Right lobe of liver (tissue), 6 donors: ENCODE measurements around the gene MYRF. TPM values are rescaled to one million over a fixed set of nuclear protein-coding genes. Genes with fewer than 3 reads are reported as not detected.

Source experiments
- ATAC-seq, 4 donors: fragments of 200-7000 bp; cut with Tn5 transposase; one replicate each; pipeline ENCODE4 v1.9.1; 2020; ENCODE audit warnings: mild to moderate bottlenecking in 4 of 4, moderate library complexity in 4 of 4
- DNase-seq, 3 donors: peaks; one replicate each; pipeline ENCODE4 v3.0.0-alpha.2; 2020
- H3K27ac ChIP-seq, 3 donors: fragments of 200-600 bp; one replicate each; pipeline ENCODE4 v1.8.0; 2022
- H3K27me3 ChIP-seq, 2 donors: fragments of 200-600 bp; one replicate each; pipeline ENCODE4 v1.8.0; 2022
- H3K36me3 ChIP-seq, 4 donors: fragments of 200-600 bp; sonication (generic) in 1 of 4; one replicate each; pipeline versions ENCODE4 v1.5.1 to v1.8.0; 2017 to 2022; ENCODE audit warnings: control low read depth in 1 of 4
- H3K4me1 ChIP-seq, 4 donors: fragments of 200-600 bp; sonication (generic) in 1 of 4; one replicate each; pipeline versions ENCODE4 v1.5.1 to v1.8.0; 2017 to 2022; ENCODE audit warnings: control low read depth in 1 of 4
- H3K4me3 ChIP-seq, 3 donors: fragments of 200-600 bp; one replicate each; pipeline ENCODE4 v1.8.0; 2022
- H3K9me3 ChIP-seq, 4 donors: fragments of 200-600 bp; sonication (generic) in 1 of 4; one replicate each; pipeline versions ENCODE4 v1.5.1 to v1.8.0; 2017 to 2022; ENCODE audit warnings: control low read depth in 1 of 4
- POLR2A ChIP-seq: fragments of 450-650 bp; IDR thresholded peaks from one replicate; pipeline ENCODE4 v1.6.1; 2017; ENCODE audit warnings: antibody characterized with exemption, mild to moderate bottlenecking
- WGBS: methylation state at CpG from one replicate; pipeline ENCODE4 v1.1.6; 2018; ENCODE audit warnings: low coverage, low lambda C conversion rate; ENCODE audit not compliant: insufficient coverage; ENCODE audit errors: missing lambda C conversion rate; 5-methylcytosine and 5-hydroxymethylcytosine counted together
- intact Hi-C, 2 donors: fragments of 100-400 bp; cut with DNase I; formaldehyde crosslinking; loops; one replicate each; pipeline versions ENCODE4 v1.11.2 to v1.14.1; 2022
- total RNA-seq, 6 experiments: library from RNA; depleted of rRNA in 2 of 6; stranded (reverse); fragments of >200 nt in 2 of 6; fragmentation: NEBNext Ultra II Directional in 3 of 6; extraction: Animal tissue kit (Norgen Biotek cat#: 25700) in 3 of 6; gene quantifications; one replicate each; pipeline versions ENCODE4 v1.1.0 to v1.2.4, GENCODE V29; 2016 to 2023
- TF ChIP-seq, protein P1 (sequence below), 4 donors: fragments of 200-600 bp in 3 of 4; fragments of 450-650 bp in 1 of 4; IDR thresholded peaks; one replicate each; pipeline versions ENCODE4 v1.5.1 to v1.8.0; 2016 to 2022; ENCODE audit warnings: antibody characterized with exemption in 4 of 4, mild to moderate bottlenecking in 2 of 4
- donor health status: DM: no; HTN: yes; CAD: no.
- donor health status: DM: no; HTN: no; CAD: no.
- donor health status: DM: no; HTN: no; CAD: no.
- donor health status: DM: no; HTN: yes; CAD: no.
- donor health status: DM: no; HTN: yes; CAD: no.

MYRF gene
- total RNA-seq, 6 experiments from 2014 or later = 7.6 to 16.4 (median 11.6) TPM

- Histone ChIP-seq H3K9me3 (no peaks in the 10 kb centered on the region), H3K4me1 (no peaks in the 10 kb centered on the region), H3K27me3 (no peaks in the 10 kb centered on the region), H3K4me3 (no peak overlapping the region), H3K36me3 (no peaks in the 10 kb centered on the region), H3K27ac (no peak overlapping the region)
- ATAC-seq (no peak), DNase-seq (no peak)
- TF ChIP-seq, protein P1, sequence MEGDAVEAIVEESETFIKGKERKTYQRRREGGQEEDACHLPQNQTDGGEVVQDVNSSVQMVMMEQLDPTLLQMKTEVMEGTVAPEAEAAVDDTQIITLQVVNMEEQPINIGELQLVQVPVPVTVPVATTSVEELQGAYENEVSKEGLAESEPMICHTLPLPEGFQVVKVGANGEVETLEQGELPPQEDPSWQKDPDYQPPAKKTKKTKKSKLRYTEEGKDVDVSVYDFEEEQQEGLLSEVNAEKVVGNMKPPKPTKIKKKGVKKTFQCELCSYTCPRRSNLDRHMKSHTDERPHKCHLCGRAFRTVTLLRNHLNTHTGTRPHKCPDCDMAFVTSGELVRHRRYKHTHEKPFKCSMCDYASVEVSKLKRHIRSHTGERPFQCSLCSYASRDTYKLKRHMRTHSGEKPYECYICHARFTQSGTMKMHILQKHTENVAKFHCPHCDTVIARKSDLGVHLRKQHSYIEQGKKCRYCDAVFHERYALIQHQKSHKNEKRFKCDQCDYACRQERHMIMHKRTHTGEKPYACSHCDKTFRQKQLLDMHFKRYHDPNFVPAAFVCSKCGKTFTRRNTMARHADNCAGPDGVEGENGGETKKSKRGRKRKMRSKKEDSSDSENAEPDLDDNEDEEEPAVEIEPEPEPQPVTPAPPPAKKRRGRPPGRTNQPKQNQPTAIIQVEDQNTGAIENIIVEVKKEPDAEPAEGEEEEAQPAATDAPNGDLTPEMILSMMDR (IDR thresholded peaks at IDR 0.05) = no peak
- WGBS = 78% methylated on average over 8 of the region's 19 CpGs
- intact Hi-C loops = no loop called here
Measured at GRCh38 chr11:61717286-61718033, 35.0 kb upstream of the MYRF start.

- Histone ChIP-seq H3K27ac (no peak overlapping the region), H3K36me3 (no peaks in the 10 kb centered on the region), H3K27me3 (no peaks in the 10 kb centered on the region), H3K4me1 (no peaks in the 10 kb centered on the region), H3K4me3 (no peak overlapping the region), H3K9me3 (no peaks in the 10 kb centered on the region)
- ATAC-seq (no peak), DNase-seq (no peak)
- intact Hi-C loops = no loop called here
- no peak for TF ChIP-seq POLR2A
- TF ChIP-seq, protein P1 (IDR thresholded peaks at IDR 0.05) = no peak
- WGBS = 38% methylated on average over 3 of the region's 9 CpGs
Measured at GRCh38 chr11:61718046-61718531, 34.3 kb upstream of the MYRF start.

- no peak for ATAC-seq
- Histone ChIP-seq H3K4me3 (peak overlapping the region in 1 of 3 donors; percentile 9), H3K27ac (no peak overlapping the region), H3K36me3 (no peaks in the 10 kb centered on the region), H3K9me3 (no peaks in the 10 kb centered on the region), H3K4me1 (no peaks in the 10 kb centered on the region), H3K27me3 (no peaks in the 10 kb centered on the region)
- DNase-seq = no peak
- intact Hi-C loops = no loop called here
- no CpG with 5 or more reads among the region's 21 CpGs for WGBS
- TF ChIP-seq POLR2A = no peak
- TF ChIP-seq, protein P1 (IDR thresholded peaks at IDR 0.05) = no peak
Measured at GRCh38 chr11:61718621-61719302, 33.7 kb upstream of the MYRF start.

DNA sequence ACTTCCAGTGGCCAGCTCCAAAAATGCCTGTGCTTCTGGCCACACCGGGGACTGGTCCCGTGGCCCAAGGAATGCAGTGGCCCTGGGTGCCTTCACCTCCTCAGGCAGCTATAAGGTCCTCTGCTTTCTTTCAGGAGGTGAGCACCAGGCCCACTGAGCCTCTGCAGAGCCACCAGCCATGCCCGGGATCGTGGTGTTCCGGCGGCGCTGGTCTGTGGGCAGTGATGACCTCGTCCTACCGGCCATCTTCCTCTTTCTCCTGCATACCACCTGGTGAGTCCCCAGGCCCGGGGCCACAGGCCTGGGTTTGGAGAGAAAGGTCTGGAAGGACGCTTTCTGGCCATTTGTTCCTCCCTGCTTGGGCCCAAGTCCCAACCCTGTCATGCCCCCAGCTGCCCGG lies 32.5 kb upstream of the MYRF start:
- TF ChIP-seq, protein P1 (IDR thresholded peaks at IDR 0.05) = no peak
- TF ChIP-seq POLR2A = no peak
- WGBS = 100% methylated on average over 1 of the region's 12 CpGs
- Histone ChIP-seq H3K9me3 (no peaks in the 10 kb centered on the region), H3K4me3 (no peak overlapping the region), H3K27ac (no peak overlapping the region), H3K36me3 (no peaks in the 10 kb centered on the region), H3K4me1 (no peaks in the 10 kb centered on the region), H3K27me3 (no peaks in the 10 kb centered on the region)
- intact Hi-C loops = no loop called here
- DNase-seq (no peak), ATAC-seq (no peak)
